CD8-positive, alpha-beta memory T cell (primary cell): ENCODE data around the gene BRD8. TPM values are rescaled to one million over a fixed set of nuclear protein-coding genes. Genes with fewer than 3 reads are reported as not detected.

Experiments
- CTCF ChIA-PET: fragments of 350-600 bp; sonication (Branson Sonifier 250); formaldehyde crosslinking; loops from one replicate; lab custom pipeline; 2021; ENCODE audit warnings: antibody characterized with exemption; lab: Charles Lee
- POLR2A ChIA-PET: fragments of 350-600 bp; sonication (Branson Sonifier 250); formaldehyde crosslinking; loops from one replicate; lab custom pipeline; 2021; ENCODE audit warnings: antibody characterized with exemption; lab: Charles Lee
- DNase-seq, 5 donors: peaks; one replicate each; pipeline versions ENCODE4 v3.0.0 to v3.0.0-alpha.2; 2020 to 2022; ENCODE audit warnings: mixed read lengths in 1 of 5
- H3K27ac ChIP-seq: one replicate; pipeline ENCODE4 v1.7.0; 2013; ENCODE audit warnings: low read depth, mild to moderate bottlenecking, low read length, moderate library complexity
- H3K27me3 ChIP-seq: 2 replicates; pipeline ENCODE4 v1.7.0; 2013; ENCODE audit warnings: low read length, mild to moderate bottlenecking; ENCODE audit not compliant: insufficient read depth, poor library complexity, severe bottlenecking
- H3K36me3 ChIP-seq: 2 replicates; pipeline ENCODE4 v1.7.0; 2013; ENCODE audit warnings: mild to moderate bottlenecking, low read length, moderate library complexity; ENCODE audit not compliant: insufficient read depth
- H3K4me1 ChIP-seq: 2 replicates; pipeline ENCODE4 v1.7.0; 2013; ENCODE audit warnings: mild to moderate bottlenecking, low read length, moderate library complexity; ENCODE audit not compliant: insufficient read depth
- H3K4me3 ChIP-seq: 2 replicates; pipeline ENCODE4 v1.7.0; 2013; ENCODE audit warnings: mild to moderate bottlenecking, low read length
- H3K9me3 ChIP-seq: 2 replicates; pipeline ENCODE4 v1.7.0; 2013; ENCODE audit warnings: mild to moderate bottlenecking, low read length
- H3K27ac Mint-ChIP-seq, 8 donors: one replicate each; pipeline ENCODE4 v1.8.0; 2020 to 2021; ENCODE audit warnings: mixed read lengths in 8 of 8, mild to moderate bottlenecking in 6 of 8, inconsistent platforms in 3 of 8, moderate library complexity in 3 of 8
- H3K27me3 Mint-ChIP-seq, 2 donors: one replicate each; pipeline ENCODE4 v1.8.0; 2020 to 2021; ENCODE audit warnings: mixed read lengths in 2 of 2, mild to moderate bottlenecking in 1 of 2, moderate library complexity in 1 of 2
- H3K36me3 Mint-ChIP-seq, 3 donors: one replicate each; pipeline ENCODE4 v1.8.0; 2020 to 2021; ENCODE audit warnings: mixed read lengths in 3 of 3, inconsistent platforms in 1 of 3, mild to moderate bottlenecking in 1 of 3
- H3K4me1 Mint-ChIP-seq, 3 donors: one replicate each; pipeline ENCODE4 v1.8.0; 2020 to 2021; ENCODE audit warnings: mixed read lengths in 3 of 3, inconsistent platforms in 1 of 3, mild to moderate bottlenecking in 1 of 3
- H3K4me3 Mint-ChIP-seq, 7 donors: one replicate each; pipeline ENCODE4 v1.8.0; 2020 to 2021; ENCODE audit warnings: mixed read lengths in 7 of 7, mild to moderate bottlenecking in 6 of 7, moderate library complexity in 4 of 7, inconsistent platforms in 2 of 7
- H3K9me3 Mint-ChIP-seq, 5 donors: one replicate each; pipeline ENCODE4 v1.8.0; 2020 to 2022; ENCODE audit warnings: mixed read lengths in 5 of 5, mild to moderate bottlenecking in 3 of 5, moderate library complexity in 2 of 5, inconsistent platforms in 1 of 5
- polyA plus RNA-seq: library from polyadenylated mRNA; unstranded; fragments of 300-500 nt; fragmentation: Illumina TruSeq; gene quantifications from one replicate; pipeline ENCODE4 v1.2.3, GENCODE V29; 2021
- total RNA-seq, 2 experiments: library from RNA; stranded (reverse); gene quantifications; one replicate each; pipeline ENCODE4 v1.2.3, GENCODE V29; 2021

Gene BRD8
- total and polyA plus RNA-seq, 3 experiments from 2014 or later, result 23.2 to 64.8 (median 62.6) TPM

DNA sequence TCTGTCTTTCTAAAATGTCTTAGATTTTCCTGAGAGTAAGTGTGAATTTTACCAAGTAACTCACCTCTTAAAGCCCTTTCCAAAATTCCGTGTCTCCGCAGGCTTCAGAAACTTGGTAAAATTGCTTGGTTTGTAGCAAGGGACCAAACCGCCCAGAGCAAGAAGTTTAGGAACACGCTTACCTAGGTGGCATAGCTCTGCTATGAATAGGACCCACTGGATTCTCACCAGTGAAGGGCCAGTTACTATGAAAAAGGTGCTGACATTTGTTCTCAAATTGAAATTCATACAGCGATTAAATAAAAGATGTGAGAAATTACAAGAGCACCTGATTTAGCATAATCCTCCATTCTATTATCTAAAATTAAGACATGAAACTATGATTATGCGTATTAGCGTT is 45.9 kb downstream of the BRD8 start:
- Histone ChIP-seq H3K9me3 (no peaks in the 10 kb centered on the region), H3K27me3 (no peaks in the 10 kb centered on the region), H3K4me3 (no peak overlapping the region), H3K36me3 (no peaks in the 10 kb centered on the region), H3K27ac (no peak overlapping the region), H3K4me1 (no peaks in the 10 kb centered on the region)
- Mint-ChIP-seq H3K27ac (peak overlapping the region in 1 of 8 donors; percentile 68), H3K27me3 (peaks cover 3 to 24% of the 10 kb centered on the region in 2 donors), H3K9me3 (no peaks in the 10 kb centered on the region), H3K4me1 (peaks cover 0 to 6% (median 0%) of the 10 kb centered on the region in 3 donors), H3K4me3 (peak overlapping the region in 3 of 7 donors; percentile 67 to 79 (median 77)), H3K36me3 (no peaks in the 10 kb centered on the region)
- ChIA-PET CTCF (interaction anchor here (0.9 to 4.7 kb wide), 14 partner anchors 8 to 471 kb away, joined by 3 to 82 read pairs (median 4); no protein-coding TSS in a partner anchor), POLR2A (interaction anchor here (0.5 kb wide), 1 partner anchor 93 kb away, joined by 3 read pairs; no protein-coding TSS in a partner anchor)
- no peak for DNase-seq

DNA sequence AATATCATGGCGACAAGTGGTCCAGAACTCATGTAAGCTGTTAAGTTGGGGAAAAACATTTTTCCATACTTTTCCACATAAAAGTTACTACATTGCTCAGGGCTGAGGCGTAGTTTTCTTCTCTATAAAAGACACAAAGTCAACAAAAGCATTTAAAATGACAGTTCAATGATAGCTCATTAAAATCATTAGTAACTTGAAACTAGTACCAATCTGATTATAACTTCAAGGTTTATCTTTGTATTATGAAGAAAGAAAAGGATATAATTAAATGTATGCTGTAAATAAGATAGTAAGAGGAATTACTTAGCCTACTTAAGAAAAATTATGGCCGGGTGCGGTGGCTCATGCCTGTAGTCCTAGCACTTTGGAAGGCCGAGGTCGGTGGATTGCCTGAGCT is 49.1 kb downstream of the BRD8 start:
- Mint-ChIP-seq H3K9me3 (no peaks in the 10 kb centered on the region), H3K4me1 (peaks cover 0 to 6% (median 0%) of the 10 kb centered on the region in 3 donors), H3K27ac (no peak overlapping the region), H3K4me3 (no peak overlapping the region), H3K36me3 (no peaks in the 10 kb centered on the region), H3K27me3 (peaks cover 0 to 13% of the 10 kb centered on the region in 2 donors)
- Histone ChIP-seq H3K4me3 (no peak overlapping the region), H3K4me1 (no peaks in the 10 kb centered on the region), H3K9me3 (no peaks in the 10 kb centered on the region), H3K27ac (no peak overlapping the region), H3K27me3 (no peaks in the 10 kb centered on the region), H3K36me3 (no peaks in the 10 kb centered on the region)
- ChIA-PET POLR2A (interaction anchor here (0.6 kb wide), 1 partner anchor 16 kb away, joined by 6 read pairs; no protein-coding TSS in a partner anchor), CTCF (interaction anchor here (0.7 to 3.6 kb wide), 3 partner anchors 52 to 351 kb away, joined by 3 to 17 read pairs (median 4); no protein-coding TSS in a partner anchor)
- DNase-seq, result no peak

DNA sequence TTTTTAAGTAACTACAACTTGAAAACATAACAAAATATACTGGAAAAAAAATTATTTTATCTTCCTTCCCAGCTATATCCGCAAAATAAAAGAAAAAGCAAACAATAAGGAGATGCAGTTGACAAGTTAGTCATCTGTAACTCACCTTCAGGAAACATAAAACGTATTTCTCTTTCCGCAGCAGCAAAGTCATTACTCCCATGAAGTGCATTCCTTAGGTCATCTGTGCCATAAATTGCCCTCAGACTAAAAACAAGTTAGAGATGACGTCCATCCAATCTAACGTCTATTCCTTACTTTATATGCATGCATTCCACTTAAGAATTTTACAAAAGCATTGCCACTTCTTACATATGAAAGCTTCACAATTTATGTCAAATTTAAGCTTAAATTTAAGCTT is 50.1 kb downstream of the BRD8 start:
- Mint-ChIP-seq H3K9me3 (no peaks in the 10 kb centered on the region), H3K36me3 (no peaks in the 10 kb centered on the region), H3K4me3 (no peak overlapping the region), H3K27me3 (peaks cover 3 to 13% of the 10 kb centered on the region in 2 donors), H3K27ac (no peak overlapping the region), H3K4me1 (peaks cover 0 to 2% (median 0%) of the 10 kb centered on the region in 3 donors)
- POLR2A ChIA-PET, result no interaction called here
- CTCF ChIA-PET, result interaction anchor here (3.6 kb wide), 1 partner anchor 51 kb away, joined by 17 read pairs; no protein-coding TSS in a partner anchor
- Histone ChIP-seq H3K9me3 (no peaks in the 10 kb centered on the region), H3K27ac (no peak overlapping the region), H3K36me3 (no peaks in the 10 kb centered on the region), H3K4me1 (no peaks in the 10 kb centered on the region), H3K4me3 (no peak overlapping the region), H3K27me3 (no peaks in the 10 kb centered on the region)
- no peak for DNase-seq

DNA sequence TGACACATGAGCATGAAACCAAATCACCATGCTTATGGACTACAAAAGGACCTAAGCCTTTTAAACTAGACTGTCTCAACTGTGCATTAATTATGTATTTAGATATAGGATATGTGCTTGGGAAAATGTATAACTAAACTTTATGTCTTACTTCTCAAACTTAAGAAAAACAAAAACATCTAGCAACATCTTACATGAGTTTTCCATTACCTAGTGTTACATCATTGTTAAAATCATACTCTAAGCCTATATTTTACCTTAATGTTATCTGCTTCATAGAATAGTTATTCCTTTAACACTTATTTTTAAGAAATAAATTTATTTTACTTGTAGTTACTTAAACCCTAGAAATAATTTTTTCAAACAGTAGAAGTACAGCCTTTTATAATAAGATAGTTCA is 63.2 kb downstream of the BRD8 start:
- POLR2A ChIA-PET, result no interaction called here
- Histone ChIP-seq H3K9me3 (no peaks in the 10 kb centered on the region), H3K27ac (no peak overlapping the region), H3K4me3 (no peak overlapping the region), H3K27me3 (no peaks in the 10 kb centered on the region), H3K36me3 (no peaks in the 10 kb centered on the region), H3K4me1 (no peaks in the 10 kb centered on the region)
- Mint-ChIP-seq H3K27ac (no peak overlapping the region), H3K36me3 (no peaks in the 10 kb centered on the region), H3K9me3 (no peaks in the 10 kb centered on the region), H3K4me3 (no peak overlapping the region), H3K4me1 (no peaks in the 10 kb centered on the region), H3K27me3 (peaks cover 15 to 18% of the 10 kb centered on the region in 2 donors)
- CTCF ChIA-PET, result no interaction called here
- no peak for DNase-seq

DNA sequence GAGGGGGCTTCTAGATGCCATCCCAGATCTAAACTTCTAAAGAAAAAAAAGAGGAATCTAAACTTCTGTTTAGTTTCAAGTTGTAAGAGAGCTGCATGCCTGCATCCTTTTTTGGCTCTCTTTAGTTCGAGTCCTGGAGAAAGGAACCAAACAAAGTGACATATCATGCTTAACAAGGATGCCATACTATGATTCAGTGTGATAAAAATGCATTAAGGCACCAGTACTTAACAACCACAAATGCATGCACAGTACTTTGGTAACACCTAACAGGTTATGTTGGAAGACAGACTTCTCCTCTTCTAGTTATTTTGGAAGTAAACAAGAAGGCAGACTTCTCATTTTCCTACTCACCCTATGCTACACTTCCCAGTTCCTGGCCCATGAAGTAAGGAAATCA is 66.5 kb downstream of the BRD8 start:
- H3K9me3 Mint-ChIP-seq, result no peaks in the 10 kb centered on the region
- H3K9me3 ChIP-seq, result no peaks in the 10 kb centered on the region
- H3K27me3 Mint-ChIP-seq, result peaks cover 15 to 17% of the 10 kb centered on the region in 2 donors
- ChIA-PET POLR2A (no interaction called here), CTCF (no interaction called here)
- no peak overlapping the region for H3K4me3 ChIP-seq
- no peaks in the 10 kb centered on the region for H3K36me3 Mint-ChIP-seq
- H3K27ac Mint-ChIP-seq, result no peak overlapping the region
- no peak for DNase-seq
- H3K27me3 ChIP-seq, result no peaks in the 10 kb centered on the region
- H3K4me3 Mint-ChIP-seq, result no peak overlapping the region
- H3K36me3 ChIP-seq, result no peaks in the 10 kb centered on the region
- H3K4me1 Mint-ChIP-seq, result no peaks in the 10 kb centered on the region
- H3K27ac ChIP-seq, result no peak overlapping the region
- no peaks in the 10 kb centered on the region for H3K4me1 ChIP-seq

DNA sequence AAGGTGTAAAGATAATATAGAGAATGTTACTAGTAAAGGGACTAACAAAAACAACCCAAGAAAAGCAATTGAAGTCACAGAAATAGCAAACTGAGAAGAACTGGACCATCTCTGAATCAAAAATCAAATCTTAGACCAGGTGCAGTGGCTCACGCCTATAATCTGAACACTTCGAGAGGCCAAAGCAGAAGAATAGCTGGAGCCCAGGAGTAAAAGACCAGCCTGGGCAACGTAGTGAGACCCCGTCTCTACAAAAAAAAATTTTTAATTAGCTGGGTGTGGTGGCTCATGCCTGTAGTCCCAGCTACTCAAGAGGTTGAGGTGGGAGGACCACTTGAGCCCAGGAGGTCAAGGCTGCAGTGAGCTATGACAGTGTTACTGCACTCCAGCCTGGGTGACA is 67.2 kb downstream of the BRD8 start:
- Mint-ChIP-seq H3K27me3 (peaks cover 8 to 16% of the 10 kb centered on the region in 2 donors), H3K27ac (no peak overlapping the region), H3K9me3 (no peaks in the 10 kb centered on the region), H3K4me1 (no peaks in the 10 kb centered on the region), H3K4me3 (no peak overlapping the region), H3K36me3 (no peaks in the 10 kb centered on the region)
- POLR2A ChIA-PET, result no interaction called here
- Histone ChIP-seq H3K9me3 (no peaks in the 10 kb centered on the region), H3K27ac (no peak overlapping the region), H3K36me3 (no peaks in the 10 kb centered on the region), H3K27me3 (no peaks in the 10 kb centered on the region), H3K4me3 (no peak overlapping the region), H3K4me1 (no peaks in the 10 kb centered on the region)
- no peak for DNase-seq
- CTCF ChIA-PET, result no interaction called here

DNA sequence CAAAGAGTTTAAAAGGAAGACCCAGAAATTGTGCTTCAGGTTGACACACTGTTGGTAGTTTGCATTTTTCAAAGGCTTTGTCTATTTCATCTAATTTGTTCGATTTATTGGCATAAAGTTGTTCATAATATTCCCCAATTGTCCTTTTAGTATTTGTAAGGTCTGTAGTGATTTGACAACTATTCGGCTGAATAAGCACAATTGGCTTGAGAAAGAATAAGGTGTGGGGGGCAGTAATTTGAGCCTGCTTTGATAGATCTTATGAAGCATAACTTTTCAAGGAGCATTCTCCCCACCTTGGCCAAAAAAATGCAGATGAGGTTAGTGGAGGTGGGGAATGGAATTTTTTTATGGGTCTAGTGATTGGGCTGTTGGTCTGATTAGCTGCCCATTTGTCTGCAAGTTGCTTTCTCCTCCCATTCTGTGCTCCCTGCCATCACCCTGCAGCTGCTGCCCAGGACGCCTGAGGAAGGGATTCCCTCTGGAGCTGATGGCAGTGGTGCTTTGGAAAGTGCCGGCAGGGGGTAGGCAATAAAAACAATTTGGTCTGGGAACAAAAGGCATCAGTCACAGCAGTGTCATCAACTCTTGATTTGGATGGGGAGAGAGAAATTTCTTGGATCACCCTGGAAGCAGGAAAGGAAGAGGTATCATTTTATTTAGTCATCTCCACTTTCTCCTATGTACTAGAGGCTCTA is 68.0 kb downstream of the BRD8 start:
- Histone ChIP-seq H3K4me1 (no peaks in the 10 kb centered on the region), H3K27ac (no peak overlapping the region), H3K36me3 (no peaks in the 10 kb centered on the region), H3K4me3 (no peak overlapping the region), H3K9me3 (no peaks in the 10 kb centered on the region), H3K27me3 (no peaks in the 10 kb centered on the region)
- DNase-seq, result no peak
- Mint-ChIP-seq H3K27ac (peak overlapping the region in 1 of 8 donors; percentile 59), H3K4me3 (no peak overlapping the region), H3K4me1 (no peaks in the 10 kb centered on the region), H3K27me3 (peaks cover 7 to 16% of the 10 kb centered on the region in 2 donors), H3K36me3 (no peaks in the 10 kb centered on the region), H3K9me3 (no peaks in the 10 kb centered on the region)
- CTCF ChIA-PET, result interaction anchor here (1.2 to 1.5 kb wide), 2 partner anchors 22 to 42 kb away, joined by 4 to 5 read pairs; no protein-coding TSS in a partner anchor
- POLR2A ChIA-PET, result no interaction called here

DNA sequence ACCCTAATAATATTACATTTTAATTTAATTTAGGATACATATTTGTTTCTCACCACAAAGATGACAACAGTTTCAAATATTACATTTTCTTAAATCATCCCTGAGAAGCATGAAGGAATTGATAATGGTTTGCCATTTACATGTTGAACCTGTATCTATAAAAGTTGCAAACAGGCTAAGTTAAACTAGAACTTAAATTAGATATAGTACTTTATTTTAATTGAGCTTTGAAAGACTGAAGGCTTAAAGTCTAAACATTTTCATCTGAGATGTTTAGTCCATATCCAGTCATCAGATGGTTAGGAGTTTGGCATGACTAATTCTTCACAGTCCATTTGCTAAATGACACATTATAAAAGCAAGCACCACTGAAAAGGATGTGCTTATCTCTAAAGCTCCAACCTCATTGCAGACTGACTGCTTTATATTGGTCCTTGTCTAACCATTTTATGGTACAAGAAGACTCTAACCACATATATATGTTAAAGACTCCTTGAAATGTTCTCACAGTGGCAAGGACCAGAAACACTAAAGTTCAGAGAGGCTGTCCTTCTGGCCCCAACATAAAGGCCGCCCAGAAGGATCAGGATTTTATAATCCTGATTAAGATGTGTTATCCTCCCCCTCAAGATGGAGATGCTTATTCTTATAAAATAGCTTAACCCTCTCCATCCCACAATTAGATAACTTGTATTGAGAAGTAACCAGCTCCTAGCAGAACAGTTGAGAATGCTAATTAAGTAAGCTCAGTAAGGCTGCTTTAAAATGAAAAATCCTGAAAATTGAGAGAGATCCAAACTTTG is 68.8 kb downstream of the BRD8 start:
- no peak for DNase-seq
- Mint-ChIP-seq H3K27ac (no peak overlapping the region), H3K4me3 (no peak overlapping the region), H3K36me3 (no peaks in the 10 kb centered on the region), H3K4me1 (no peaks in the 10 kb centered on the region), H3K9me3 (no peaks in the 10 kb centered on the region), H3K27me3 (peaks cover 7 to 16% of the 10 kb centered on the region in 2 donors)
- Histone ChIP-seq H3K9me3 (no peaks in the 10 kb centered on the region), H3K4me1 (no peaks in the 10 kb centered on the region), H3K36me3 (no peaks in the 10 kb centered on the region), H3K27me3 (no peaks in the 10 kb centered on the region), H3K4me3 (no peak overlapping the region), H3K27ac (no peak overlapping the region)
- CTCF ChIA-PET, result interaction anchor here (1.2 to 1.5 kb wide), 2 partner anchors 23 to 41 kb away, joined by 4 to 5 read pairs; no protein-coding TSS in a partner anchor
- POLR2A ChIA-PET, result no interaction called here
